KOPT-K1 (cell line): ENCODE data around the gene FANCB.
A peak's percentile ranks its signal among the peaks of the same experiment; 100 is the strongest.

Experiments used
- H3K27ac ChIP-seq: fragments of 200-600 bp; sonication (generic); 2 replicates; pipeline ENCODE4 v1.5.1; 2016; ENCODE audit warnings: antibody characterized with exemption, mild to moderate bottlenecking, low read depth, low read length; ENCODE audit not compliant: poor library complexity, severe bottlenecking
- H3K36me3 ChIP-seq: fragments of 200-600 bp; sonication (generic); 2 replicates; pipeline ENCODE4 v1.5.1; 2017; ENCODE audit warnings: antibody characterized with exemption, mild to moderate bottlenecking, low read length, moderate library complexity; ENCODE audit not compliant: insufficient read depth
- H3K9me3 ChIP-seq: fragments of 200-600 bp; sonication (generic); 2 replicates; pipeline ENCODE4 v1.5.1; 2017; ENCODE audit warnings: antibody characterized with exemption, low read length, mild to moderate bottlenecking; ENCODE audit not compliant: insufficient read depth, poor library complexity, severe bottlenecking

FANCB gene

GRCh38 chrX:14872851-14873675, at the start of gene FANCB, which contains the start of gene MOSPD2:
FANCB (minus strand) TSS chrX:14873069; CDS start chrX:14865510, 7,559 bp downstream.
MOSPD2 (plus strand) TSS chrX:14873421; CDS start chrX:14873529, 108 bp downstream.
- peak within 1 kb of the TSS; percentile 68 for H3K27ac ChIP-seq
- peaks cover 8% of the 10 kb centered on the region for H3K36me3 ChIP-seq
- H3K9me3 ChIP-seq = peaks cover 2% of the 10 kb centered on the region

- Histone ChIP-seq H3K36me3 (no peaks in the 10 kb centered on the region; the same call in 1 of the 2 replicates), H3K27ac (no peak overlapping the region), H3K9me3 (no peaks in the 10 kb centered on the region)
Observed at GRCh38 chrX:14922437-14922836, 49.6 kb upstream of the FANCB start.

GRCh38 chrX:14920196-14920595, 47.3 kb upstream of the FANCB start:
- Histone ChIP-seq H3K9me3 (no peaks in the 10 kb centered on the region), H3K36me3 (peaks cover 11% of the 10 kb centered on the region; the same call in 1 of the 2 replicates), H3K27ac (no peak overlapping the region)

GRCh38 chrX:14919407-14919806, 46.5 kb upstream of the FANCB start:
- Histone ChIP-seq H3K9me3 (no peaks in the 10 kb centered on the region), H3K36me3 (peaks cover 11% of the 10 kb centered on the region; the same call in 1 of the 2 replicates), H3K27ac (no peak overlapping the region)

GRCh38 chrX:14916017-14916674, 43.3 kb upstream of the FANCB start:
- no peak overlapping the region for H3K27ac ChIP-seq
- H3K9me3 ChIP-seq = no peaks in the 10 kb centered on the region
- H3K36me3 ChIP-seq = peaks cover 26% of the 10 kb centered on the region

GRCh38 chrX:14915596-14915995, 42.7 kb upstream of the FANCB start:
- Histone ChIP-seq H3K27ac (no peak overlapping the region), H3K9me3 (no peaks in the 10 kb centered on the region), H3K36me3 (peaks cover 27% of the 10 kb centered on the region)

GRCh38 chrX:14913241-14913640, 40.4 kb upstream of the FANCB start:
- Histone ChIP-seq H3K27ac (no peak overlapping the region), H3K9me3 (no peaks in the 10 kb centered on the region), H3K36me3 (peaks cover 27% of the 10 kb centered on the region)

- Histone ChIP-seq H3K27ac (no peak overlapping the region), H3K9me3 (peaks cover 9% of the 10 kb centered on the region), H3K36me3 (peaks cover 12% of the 10 kb centered on the region; the same call in 1 of the 2 replicates)
Observed at GRCh38 chrX:14903891-14904290, 31.0 kb upstream of the FANCB start.

- H3K27ac ChIP-seq = no peak overlapping the region
- peaks cover 9% of the 10 kb centered on the region for H3K9me3 ChIP-seq
- peaks cover 12% of the 10 kb centered on the region; the same call in 1 of the 2 replicates for H3K36me3 ChIP-seq
Observed at GRCh38 chrX:14902537-14902936, 29.7 kb upstream of the FANCB start.

- Histone ChIP-seq H3K36me3 (peaks cover 7% of the 10 kb centered on the region; the same call in 1 of the 2 replicates), H3K27ac (no peak overlapping the region)
Observed at GRCh38 chrX:14899607-14900006, 26.7 kb upstream of the FANCB start.

GRCh38 chrX:14897042-14897441, 24.2 kb upstream of the FANCB start:
- Histone ChIP-seq H3K9me3 (no peaks in the 10 kb centered on the region), H3K27ac (no peak overlapping the region), H3K36me3 (no peaks in the 10 kb centered on the region)

More at GRCh38 chrX:14899607-14900006, 26.7 kb upstream of the FANCB start:
- H3K9me3 ChIP-seq = peaks cover 4% of the 10 kb centered on the region

GRCh38 chrX:14896273-14896672, 23.4 kb upstream of the FANCB start:
- Histone ChIP-seq H3K36me3 (no peaks in the 10 kb centered on the region), H3K27ac (no peak overlapping the region), H3K9me3 (no peaks in the 10 kb centered on the region)

- Histone ChIP-seq H3K27ac (no peak overlapping the region), H3K36me3 (no peaks in the 10 kb centered on the region), H3K9me3 (no peaks in the 10 kb centered on the region)
Observed at GRCh38 chrX:14886252-14886651, 13.4 kb upstream of the FANCB start.

GRCh38 chrX:14884714-14885113, 11.8 kb upstream of the FANCB start:
- no peak overlapping the region for H3K27ac ChIP-seq
- no peaks in the 10 kb centered on the region for H3K9me3 ChIP-seq
- no peaks in the 10 kb centered on the region for H3K36me3 ChIP-seq

GRCh38 chrX:14883826-14884225, 11.0 kb upstream of the FANCB start:
- Histone ChIP-seq H3K36me3 (no peaks in the 10 kb centered on the region), H3K9me3 (no peaks in the 10 kb centered on the region), H3K27ac (no peak overlapping the region)
